ENCODE measurements around the gene SORBS1. TPM values are rescaled to one million over a fixed set of nuclear protein-coding genes. Genes with fewer than 3 reads are reported as not detected.

Gene SORBS1
- total and polyA plus RNA-seq, 2 donors (not counting 3 experiments of a cell fraction or from before 2014, with no cell fraction given): 2.0 to 7.9 TPM

- Histone ChIP-seq H3K79me2 (ENCODE audit: control insufficient read depth, insufficient read depth, low read length) (no peaks in the 10 kb centered on the region), H3K4me3 (replicated peaks in 1 of 3; ENCODE audit: insufficient read depth in 1 of 3, low read depth in 1 of 3, low read length in 3 of 3) (no peak overlapping the region), H3K9me1 (replicated peaks; ENCODE audit: control insufficient read depth, extremely low read depth, insufficient read depth, low read length) (no peaks in the 10 kb centered on the region), H3K4me2 (ENCODE audit: insufficient read depth, low read length) (no peak overlapping the region), H3K36me3 (ENCODE audit: control insufficient read depth in 2 of 2, extremely low read depth in 1 of 2, insufficient read depth in 2 of 2, low read length in 2 of 2) (no peaks in the 10 kb centered on the region), H3K27ac (ENCODE audit: insufficient read depth, low read depth, low read length) (peak overlapping the region; percentile 45), H4K20me1 (replicated peaks; ENCODE audit: control insufficient read depth, extremely low read depth, insufficient read depth, low read length) (no peaks in the 10 kb centered on the region), H3K4me1 (ENCODE audit: control insufficient read depth, extremely low read depth, insufficient read depth, low read length) (peaks cover 25% of the 10 kb centered on the region), H3K9me3 (replicated peaks; ENCODE audit: control insufficient read depth, insufficient read depth, low read length) (no peaks in the 10 kb centered on the region), H3K27me3 (ENCODE audit: control insufficient read depth in 2 of 2, insufficient read depth in 2 of 2, low read length in 2 of 2) (no peaks in the 10 kb centered on the region), H2AFZ (ENCODE audit: low read depth, low read length) (peak overlapping the region; percentile 10), H3K9ac (replicated peaks; ENCODE audit: extremely low read depth, insufficient read depth, low read length) (peak overlapping the region; percentile 17)
- CTCF ChIA-PET: interaction anchor here (1.0 to 2.2 kb wide), 5 partner anchors 9 to 81 kb away, joined by 3 to 6 read pairs (median 4); partner anchors contain the start of gene SORBS1
- FAIRE-seq (peak; percentile 74), DNase-seq (ENCODE audit: low read depth, low spot score) (peak; percentile 67)
- BruUV-seq (replicated peaks): no TSS peak
- intact Hi-C loops (cut with micrococcal nuclease) (loop anchor here (1.0 kb wide), 2 partner anchors 37 to 81 kb away; partner anchors contain the start of gene SORBS1), dilution Hi-C loops (cut with MboI; ENCODE audit: extremely low pct_ligation_motif_present, low sequenced_read_pairs) (no loop called here)
- POLR2A ChIA-PET: no interaction called here
- TF ChIP-seq FOS (IDR thresholded peaks at IDR 0.05; ENCODE audit: borderline replicate concordance, insufficient read depth, low read length) (no peak), CTCF (IDR thresholded peaks at IDR 0.05; ENCODE audit: extremely low read depth in 1 of 2, insufficient read depth in 1 of 2, low read depth in 1 of 2, low read length in 2 of 2) (peak in 1 of 2 donors; percentile 13), JUN (IDR thresholded peaks at IDR 0.05; ENCODE audit: borderline replicate concordance, insufficient read depth, insufficient read length, low read depth) (peak; percentile 71), GATA2 (IDR thresholded peaks at IDR 0.05; ENCODE audit: insufficient read depth, insufficient read length, low read depth, low read length) (peak; percentile 45)
Observed at GRCh38 chr10:95480102-95480900, 80.9 kb downstream of the SORBS1 start.

Measured in endothelial cell of umbilical vein (primary cell).